RWPE1 (cell line): ENCODE data around the gene GRIK4.

Experiments used
- CTCF ChIA-PET: fragments of 350-600 bp; sonication (Branson Sonifier 250); formaldehyde crosslinking; extraction: SDS; loops from one replicate; lab custom pipeline; 2021; lab: Yijun Ruan, JAX
- POLR2A ChIA-PET: fragments of 400-600 bp; formaldehyde crosslinking; extraction: SDS; loops from one replicate; lab custom pipeline; 2020; ENCODE audit warnings: antibody characterized with exemption; ENCODE audit not compliant: low non-redundant PET; lab: Yijun Ruan, JAX
- DNase-seq: peaks from one replicate; pipeline ENCODE4 v3.0.0; 2012; ENCODE audit warnings: low spot score
- H3K27ac ChIP-seq: fragments of 450-650 bp; 2 replicates; pipeline ENCODE4 v1.5.1; 2017
- TF ChIP-seq, protein P1 (sequence below): fragments of 450-650 bp; conservative IDR thresholded peaks from 2 replicates; pipeline ENCODE4 v1.5.1; 2017; ENCODE audit warnings: low read depth, mild to moderate bottlenecking

GRIK4 gene

DNA sequence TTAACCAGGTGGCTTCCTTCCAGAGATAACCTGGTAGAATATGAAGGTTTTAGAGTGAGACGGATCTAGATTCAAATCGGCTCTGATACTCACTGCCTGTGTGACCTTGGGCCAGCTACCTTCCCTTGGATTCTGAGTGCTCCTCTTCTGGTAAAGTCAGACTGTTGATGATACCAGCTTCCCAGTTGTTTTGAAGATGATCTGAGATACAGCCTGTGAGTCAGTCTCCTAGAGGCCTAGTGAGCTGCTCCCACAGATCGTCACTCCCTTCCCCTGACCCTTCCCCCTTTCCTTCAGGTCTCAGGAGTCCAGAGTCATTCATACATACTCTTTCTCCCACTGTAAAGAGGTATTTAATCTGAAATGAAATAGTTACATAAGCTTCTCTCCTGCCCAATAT lies 207.8 kb downstream of the GRIK4 start:
- no peak for DNase-seq
- ChIA-PET CTCF (interaction anchor here (0.5 kb wide), 1 partner anchor 35 kb away, joined by 3 read pairs; no protein-coding TSS in a partner anchor), POLR2A (no interaction called here)
- no peak overlapping the region for H3K27ac ChIP-seq
- TF ChIP-seq, protein P1, sequence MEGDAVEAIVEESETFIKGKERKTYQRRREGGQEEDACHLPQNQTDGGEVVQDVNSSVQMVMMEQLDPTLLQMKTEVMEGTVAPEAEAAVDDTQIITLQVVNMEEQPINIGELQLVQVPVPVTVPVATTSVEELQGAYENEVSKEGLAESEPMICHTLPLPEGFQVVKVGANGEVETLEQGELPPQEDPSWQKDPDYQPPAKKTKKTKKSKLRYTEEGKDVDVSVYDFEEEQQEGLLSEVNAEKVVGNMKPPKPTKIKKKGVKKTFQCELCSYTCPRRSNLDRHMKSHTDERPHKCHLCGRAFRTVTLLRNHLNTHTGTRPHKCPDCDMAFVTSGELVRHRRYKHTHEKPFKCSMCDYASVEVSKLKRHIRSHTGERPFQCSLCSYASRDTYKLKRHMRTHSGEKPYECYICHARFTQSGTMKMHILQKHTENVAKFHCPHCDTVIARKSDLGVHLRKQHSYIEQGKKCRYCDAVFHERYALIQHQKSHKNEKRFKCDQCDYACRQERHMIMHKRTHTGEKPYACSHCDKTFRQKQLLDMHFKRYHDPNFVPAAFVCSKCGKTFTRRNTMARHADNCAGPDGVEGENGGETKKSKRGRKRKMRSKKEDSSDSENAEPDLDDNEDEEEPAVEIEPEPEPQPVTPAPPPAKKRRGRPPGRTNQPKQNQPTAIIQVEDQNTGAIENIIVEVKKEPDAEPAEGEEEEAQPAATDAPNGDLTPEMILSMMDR = no peak

DNA sequence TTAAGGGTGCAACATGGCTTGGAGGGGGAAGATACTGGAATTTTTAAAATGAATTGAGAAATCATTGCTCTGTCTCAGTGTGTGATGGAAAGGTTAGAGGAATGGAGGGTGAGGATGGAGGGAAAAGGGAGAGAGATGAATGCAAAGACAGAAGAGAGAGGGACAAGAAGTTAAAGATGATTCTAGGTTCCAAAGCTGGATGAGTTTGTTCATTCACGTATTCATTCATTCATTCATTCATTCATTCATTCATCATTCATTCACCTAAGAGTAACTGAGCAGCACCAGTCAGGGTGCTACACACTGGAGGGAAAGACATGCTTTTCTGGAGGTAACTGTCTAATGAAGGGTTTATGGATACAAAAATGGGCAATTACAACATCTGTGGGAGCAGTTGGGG lies 209.2 kb downstream of the GRIK4 start:
- H3K27ac ChIP-seq = no peak overlapping the region
- DNase-seq = no peak
- CTCF ChIA-PET = interaction anchor here (0.6 to 1.2 kb wide), 3 partner anchors 30 to 128 kb away, joined by 3 read pairs; no protein-coding TSS in a partner anchor
- TF ChIP-seq, protein P1 = no peak
- POLR2A ChIA-PET = no interaction called here

DNA sequence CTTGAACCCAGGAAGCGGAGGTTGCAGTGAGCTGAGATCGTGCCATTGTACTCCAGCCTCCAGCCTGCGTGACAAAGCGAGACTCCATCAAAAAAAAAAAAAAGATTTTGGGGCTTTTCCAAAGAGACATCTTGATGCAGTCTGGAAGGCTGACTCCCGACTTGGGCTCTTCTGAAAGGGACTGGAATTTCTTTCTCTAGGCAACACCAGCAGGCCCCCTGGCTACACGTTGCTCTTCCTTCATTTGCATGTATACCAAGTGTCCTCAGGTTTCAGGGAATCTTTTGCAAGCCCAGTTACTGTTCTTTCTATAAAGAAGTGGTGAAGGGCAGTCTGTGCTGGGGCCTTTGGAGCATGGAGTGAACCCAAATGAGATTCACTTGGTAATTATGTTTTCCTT lies 211.0 kb downstream of the GRIK4 start:
- TF ChIP-seq, protein P1 = no peak
- no peak overlapping the region for H3K27ac ChIP-seq
- DNase-seq = no peak
- ChIA-PET POLR2A (no interaction called here), CTCF (no interaction called here)

DNA sequence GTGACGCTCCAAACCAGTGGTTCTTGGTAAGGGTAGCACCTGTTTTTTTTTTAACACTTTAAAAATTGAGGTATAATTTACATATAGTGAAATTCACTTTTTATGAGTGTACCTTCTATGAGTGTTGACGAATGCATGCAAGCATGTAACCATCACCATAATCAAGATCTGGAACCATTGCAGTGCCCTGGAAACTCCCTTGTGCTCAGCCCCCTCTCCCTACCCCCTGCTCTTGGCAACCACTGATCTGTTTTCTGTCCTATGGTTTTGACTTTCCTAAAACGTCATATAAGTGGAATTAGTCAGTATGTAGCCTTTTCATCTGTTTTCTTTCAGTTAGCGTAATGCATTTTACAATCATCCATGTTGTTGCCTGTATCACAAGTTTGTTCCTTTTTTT lies 212.2 kb downstream of the GRIK4 start:
- CTCF ChIA-PET = interaction anchor here (0.7 kb wide), 1 partner anchor 256 kb away, joined by 5 read pairs; no protein-coding TSS in a partner anchor
- POLR2A ChIA-PET = no interaction called here
- TF ChIP-seq, protein P1 = no peak
- no peak overlapping the region for H3K27ac ChIP-seq
- DNase-seq = no peak

GRCh38 chr11:120727752-120728151 lies 216.2 kb downstream of the GRIK4 start:
- POLR2A ChIA-PET = no interaction called here
- DNase-seq = no peak
- H3K27ac ChIP-seq = no peak overlapping the region
- TF ChIP-seq, protein P1 = no peak
- CTCF ChIA-PET = no interaction called here

DNA sequence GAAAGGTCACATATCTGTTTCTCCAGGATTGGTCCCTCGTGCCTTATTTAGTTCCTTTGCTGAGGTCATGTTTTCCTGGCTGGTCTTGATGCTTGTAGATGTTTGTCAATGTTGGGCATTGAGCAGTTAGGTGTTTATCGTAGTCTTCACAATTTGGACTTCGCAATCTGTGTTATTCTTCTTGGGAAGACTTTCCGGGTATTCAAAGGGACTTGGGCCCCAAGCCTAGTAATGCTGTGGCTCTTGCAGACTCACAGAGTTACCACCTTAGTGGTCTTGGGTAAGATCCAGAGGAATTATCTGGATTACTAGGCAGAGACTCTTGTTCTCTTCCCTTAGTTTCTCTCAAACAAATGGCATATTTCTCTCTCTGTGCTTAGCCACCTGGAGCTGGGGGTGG lies 223.5 kb downstream of the GRIK4 start:
- CTCF ChIA-PET = interaction anchor here (0.5 to 0.8 kb wide), 2 partner anchors 33 to 574 kb away, joined by 4 to 5 read pairs; no protein-coding TSS in a partner anchor
- TF ChIP-seq, protein P1 = no peak
- no peak overlapping the region for H3K27ac ChIP-seq
- POLR2A ChIA-PET = no interaction called here
- no peak for DNase-seq
